Stimulated activated CD4-positive, alpha-beta T cell treated with anti-CD3 and anti-CD28 coated beads, Interleukin-1b, Interleukin-23, amount 100 ng/mL, for 1 hour (primary cell): Measurements from ENCODE around the gene TBC1D10B.
"Not testable (repeated sequence)": the region's sequence is repeated elsewhere in the genome, so short reads cannot be mapped to it uniquely, and the experiment has no call there.

Experiments used
- DNase-seq, 2 donors: peaks; one replicate each; pipeline ENCODE4 v3.0.0-alpha.2; 2020; ENCODE audit warnings: low read depth in 2 of 2

TBC1D10B gene

DNA sequence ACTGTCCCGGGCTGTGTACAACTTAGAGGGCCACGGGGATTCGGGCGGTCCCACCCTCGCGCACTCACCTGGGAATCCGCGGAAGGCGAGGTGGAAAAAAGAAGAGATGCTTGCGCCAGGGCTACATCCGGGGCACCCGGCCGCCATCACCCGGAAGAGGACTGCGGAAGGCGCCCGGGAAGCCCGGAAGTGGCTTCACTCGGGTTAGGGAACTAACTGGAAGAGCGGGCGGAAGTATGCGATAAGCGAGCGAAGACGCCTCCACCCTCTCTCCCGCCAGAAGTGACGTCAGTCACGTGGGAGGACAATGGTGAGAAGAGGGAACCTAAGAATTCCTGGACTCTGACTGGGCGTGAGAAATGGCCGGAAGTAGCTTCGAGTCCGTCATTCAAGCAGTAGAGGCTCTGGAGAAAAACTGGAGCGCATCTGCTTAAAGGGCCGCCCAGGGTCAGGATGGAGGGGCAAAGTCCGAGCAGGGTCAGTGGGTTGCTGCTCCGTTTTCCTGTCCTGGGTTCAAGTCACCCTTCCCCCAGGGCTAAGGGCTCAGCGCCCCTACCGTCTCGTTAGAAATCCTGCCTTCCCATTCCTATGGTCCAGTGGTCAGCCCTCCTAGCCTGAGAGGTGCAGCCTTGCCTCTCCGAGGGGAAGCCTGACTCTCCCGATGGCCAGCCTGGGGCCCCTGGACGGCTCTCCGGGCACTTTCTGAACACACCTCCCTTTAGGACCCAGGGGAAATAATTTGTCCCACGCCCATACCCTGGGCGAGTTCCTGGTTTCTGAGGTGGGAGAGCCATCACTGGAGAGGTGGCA is 14.9 kb downstream of the TBC1D10B start, which contains the start of gene CD2BP2:
Gene CD2BP2, minus strand, starts transcription at position 165 of the 810 bp plus-strand sequence. CDS start 627 bp downstream, outside the sequence.
- DNase-seq, result peak; percentile 66 to 70

DNA sequence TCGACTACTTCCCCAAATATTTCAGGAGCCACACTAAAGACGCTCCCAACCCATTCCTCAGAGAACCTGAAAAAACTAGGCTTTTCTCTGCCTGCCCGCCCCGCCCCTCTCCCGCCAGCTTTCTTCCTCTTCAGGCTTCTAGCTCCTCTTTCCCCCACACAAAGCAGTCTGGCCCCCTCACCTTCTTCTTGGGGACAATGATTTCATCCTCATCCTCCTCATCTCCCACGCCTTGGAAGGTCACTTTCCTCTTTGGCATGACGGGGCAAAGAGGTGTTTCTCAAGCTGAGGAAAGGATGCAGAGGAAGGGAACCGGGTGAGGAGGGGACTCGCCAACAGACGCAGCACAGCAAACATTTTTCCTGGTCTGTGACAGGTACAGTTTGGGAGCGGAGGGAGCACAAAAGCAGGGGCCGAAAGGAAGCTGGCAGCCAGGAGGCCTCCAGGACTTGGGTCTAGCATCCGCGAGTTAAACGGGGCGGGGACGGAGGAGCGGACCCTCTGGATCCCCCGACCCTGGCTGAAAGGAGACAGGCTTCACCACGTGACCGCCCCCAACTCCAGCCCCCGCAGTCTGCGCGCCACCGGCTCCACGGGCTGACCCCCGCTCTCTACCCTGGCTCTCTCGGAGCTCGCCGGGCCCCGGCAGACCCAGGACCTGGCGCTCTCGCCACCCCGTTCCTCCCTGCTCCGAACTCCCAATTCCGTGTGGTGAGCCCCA is 15.7 kb downstream of the TBC1D10B start:
- DNase-seq, result no peak

DNA sequence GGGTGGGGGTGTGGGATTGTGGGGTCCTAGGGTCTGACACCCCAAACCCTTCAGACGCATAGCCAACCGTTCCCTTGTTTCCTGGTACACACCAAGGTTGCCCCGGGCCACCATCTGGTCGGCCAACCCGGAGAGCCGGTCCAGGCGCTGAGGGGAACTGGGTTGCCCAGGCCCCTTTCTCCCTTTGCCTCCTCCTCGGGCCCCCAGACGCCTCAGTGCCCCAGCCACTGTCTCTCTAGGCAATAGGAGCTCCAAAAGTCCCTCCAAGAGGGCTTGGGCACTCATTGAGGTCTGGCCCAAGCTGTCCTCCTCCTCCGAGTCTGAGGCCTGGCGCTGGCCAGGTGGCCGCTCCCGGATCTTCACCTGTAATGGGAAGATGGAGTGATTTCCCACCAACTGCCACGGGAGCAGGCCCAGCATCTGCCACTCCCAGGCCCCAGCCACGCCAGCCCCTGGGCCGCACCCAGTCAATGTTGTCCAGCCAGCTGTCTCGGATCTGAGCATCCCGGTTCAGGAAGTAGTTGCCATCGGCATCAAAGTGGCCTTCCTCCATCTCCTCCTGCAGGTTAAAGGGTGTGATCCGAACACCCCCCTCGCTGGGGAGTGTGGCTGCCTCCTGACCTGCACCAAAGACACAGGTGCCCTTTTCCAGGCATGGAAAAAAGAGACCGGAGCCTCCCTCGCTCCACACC is 16.7 kb downstream of the TBC1D10B start:
- DNase-seq, result no peak

DNA sequence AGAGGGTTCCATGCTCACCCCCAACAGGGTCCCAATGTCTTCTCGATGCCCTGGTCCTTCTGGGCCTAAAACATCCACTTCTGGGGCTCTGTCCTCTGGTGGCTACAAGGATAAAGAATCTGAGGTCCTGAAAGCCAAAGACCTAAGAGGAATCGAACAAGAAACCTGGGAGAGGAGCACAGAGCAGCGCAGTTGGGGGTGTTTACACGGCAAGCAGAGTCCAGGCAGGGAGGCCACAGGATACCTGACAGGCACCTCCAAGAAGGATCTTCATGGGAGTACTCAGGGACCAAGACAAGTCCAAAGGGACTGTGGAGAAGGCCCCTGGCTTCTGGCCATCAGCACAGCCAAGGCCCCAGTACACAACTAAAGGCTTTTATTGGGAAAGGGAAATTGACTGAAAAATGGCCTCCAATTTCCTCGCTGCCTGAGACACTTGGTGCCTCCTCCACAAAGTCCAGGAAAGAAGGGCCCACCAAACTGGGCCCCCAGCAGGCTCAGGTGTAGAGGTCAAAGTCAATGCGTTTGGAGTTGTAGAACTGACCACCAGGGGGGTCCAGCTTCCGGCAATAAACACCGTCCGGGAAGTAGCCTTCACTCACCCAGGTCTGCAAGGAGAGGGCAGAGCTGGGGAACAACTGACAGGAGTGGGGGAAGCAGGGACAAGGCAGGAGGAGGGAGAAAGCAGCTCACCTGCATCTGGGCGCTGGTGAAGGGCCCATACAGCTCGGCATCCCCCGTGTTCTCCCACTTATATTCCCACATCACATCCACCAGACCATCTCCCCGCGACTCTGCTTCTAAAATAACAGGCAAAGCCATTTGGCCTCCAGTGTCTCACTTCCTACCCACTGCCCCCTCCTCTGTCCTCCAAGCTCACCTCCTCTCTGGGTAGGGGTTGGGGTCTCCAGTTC is 17.5 kb downstream of the TBC1D10B start:
- DNase-seq, result no peak

DNA sequence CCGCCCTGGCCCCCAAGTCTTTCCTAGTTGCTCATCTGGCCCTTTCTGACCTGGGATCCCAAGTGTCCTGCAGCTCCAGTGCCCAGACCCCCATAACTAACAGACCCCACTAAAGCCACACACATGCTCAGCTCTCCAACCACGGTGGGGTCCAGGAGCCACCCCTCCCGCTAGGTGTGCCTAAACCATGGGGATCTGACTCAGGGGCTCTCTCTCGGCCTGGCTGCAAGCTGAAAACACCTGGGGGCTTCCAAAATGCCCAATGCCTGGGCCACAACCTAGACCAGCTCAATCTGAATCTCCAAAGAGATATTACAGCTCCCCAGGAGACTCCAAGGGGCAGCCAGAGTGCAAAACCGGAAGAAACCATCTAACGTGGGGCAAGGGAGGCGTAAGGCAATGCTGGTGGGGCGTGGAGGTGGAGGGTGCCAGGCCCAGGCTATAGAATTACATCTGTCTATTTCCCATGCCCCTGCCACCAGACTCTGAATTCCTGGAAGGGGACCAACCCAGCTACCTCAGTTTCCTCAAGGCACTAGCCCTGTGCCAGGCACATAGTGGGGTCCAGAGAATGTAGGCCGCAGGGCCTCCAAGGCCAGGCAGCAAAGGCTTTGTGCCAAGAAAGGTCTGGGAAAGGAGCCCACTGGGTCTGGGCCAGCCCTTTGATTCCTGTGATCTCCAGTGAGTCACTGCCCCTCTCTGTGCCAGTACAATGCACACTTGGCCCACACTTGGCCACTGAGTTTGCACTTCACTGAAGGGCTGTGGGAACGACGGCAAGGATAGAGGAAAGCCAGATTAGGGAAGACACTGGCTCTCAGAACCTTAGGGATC is 18.5 kb downstream of the TBC1D10B start:
- DNase-seq, result no peak

DNA sequence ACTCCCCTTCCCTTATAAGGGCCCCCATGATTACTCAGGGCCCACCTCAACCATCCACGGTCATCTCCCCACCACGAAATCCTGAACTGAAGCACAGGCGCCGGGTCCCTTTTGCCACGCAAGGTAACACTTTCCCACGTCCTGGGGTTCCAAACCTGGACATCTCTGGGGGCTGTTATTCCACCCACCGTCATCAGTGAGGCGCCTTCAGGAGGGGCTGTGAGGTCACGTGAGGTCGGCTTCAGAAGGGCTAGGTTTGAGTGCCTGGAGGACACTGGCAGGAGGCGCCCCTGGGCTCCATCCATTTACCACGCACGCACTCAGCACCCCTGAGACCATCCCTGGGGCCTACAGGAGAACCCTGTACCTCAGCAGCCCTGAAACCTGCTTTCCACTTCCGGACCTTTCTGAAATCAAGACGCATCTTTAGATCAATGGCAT is 19.3 kb downstream of the TBC1D10B start:
- DNase-seq, result no peak

DNA sequence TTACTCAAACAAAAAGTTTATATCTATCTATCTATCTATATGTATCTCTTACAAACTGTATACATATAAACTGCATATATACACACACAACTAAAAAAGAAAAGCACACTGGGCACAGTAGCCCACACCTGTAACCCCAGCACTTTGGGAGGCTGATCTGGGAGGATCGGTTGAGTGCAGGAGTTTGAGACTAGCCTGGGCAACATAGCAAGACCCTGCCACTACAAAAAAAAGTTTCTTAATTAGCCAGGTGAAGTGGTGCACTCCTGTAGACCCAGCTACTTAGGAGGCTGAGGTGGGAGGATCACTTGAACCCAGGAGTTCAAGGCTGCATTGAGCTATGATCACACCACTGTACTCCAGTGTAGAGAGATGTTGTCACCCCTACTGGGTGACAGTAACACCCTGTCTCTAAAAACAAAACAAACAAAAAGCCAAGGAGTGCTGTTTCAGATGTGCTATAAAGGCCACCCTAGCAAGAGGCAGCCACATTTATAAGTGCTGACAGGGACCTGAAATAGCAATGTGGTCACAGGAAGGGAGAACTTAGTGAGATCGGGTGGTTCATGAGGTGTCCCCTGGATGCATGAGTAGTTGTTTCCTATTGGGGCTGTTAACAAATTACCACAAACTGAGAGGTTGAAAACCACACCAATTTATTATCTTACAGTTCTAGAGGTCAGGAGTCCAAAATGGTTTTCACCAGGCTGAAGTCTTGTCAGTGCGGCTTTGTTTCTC is 20.0 kb downstream of the TBC1D10B start:
- DNase-seq, result no peak

DNA sequence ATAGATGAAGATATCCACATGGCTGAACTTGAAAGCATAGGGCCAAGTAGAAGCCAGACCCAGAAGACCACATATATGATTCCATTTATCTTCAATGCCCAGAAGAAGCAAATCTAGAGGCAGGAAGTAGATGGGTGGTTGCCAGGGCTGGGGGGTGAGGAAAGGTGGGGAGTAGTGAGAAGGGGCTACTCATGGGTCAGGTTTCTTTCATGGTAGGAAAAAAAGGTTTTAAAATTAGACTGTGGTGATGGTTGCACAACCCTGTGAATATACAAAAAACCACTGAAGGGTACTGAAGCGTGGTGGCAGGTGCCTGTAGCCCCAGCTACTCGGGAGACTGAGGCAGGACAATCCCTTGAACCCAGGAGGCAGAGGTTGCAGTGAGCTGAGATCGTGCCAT is 20.6 kb downstream of the TBC1D10B start:
- DNase-seq, result no peak

DNA sequence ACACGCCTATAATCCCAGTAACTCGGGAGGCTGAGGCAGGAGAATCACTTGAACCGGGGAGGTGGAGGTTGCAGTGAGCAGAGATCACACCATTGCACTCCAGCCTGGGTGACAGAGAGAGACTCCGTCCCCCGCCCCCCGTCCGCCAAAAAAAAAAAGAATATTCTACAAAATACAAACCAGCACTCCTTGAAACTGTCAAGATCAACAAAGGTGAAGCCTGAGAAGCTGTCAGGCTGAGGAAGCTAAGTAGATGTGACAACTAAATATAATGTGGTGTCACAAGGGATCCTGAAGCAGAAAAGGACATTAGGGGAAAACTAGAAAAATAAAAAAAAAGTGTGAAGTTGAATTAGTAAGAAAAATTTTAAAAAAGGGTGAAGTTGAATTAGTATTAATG is 21.4 kb downstream of the TBC1D10B start:
- DNase-seq, result no peak

DNA sequence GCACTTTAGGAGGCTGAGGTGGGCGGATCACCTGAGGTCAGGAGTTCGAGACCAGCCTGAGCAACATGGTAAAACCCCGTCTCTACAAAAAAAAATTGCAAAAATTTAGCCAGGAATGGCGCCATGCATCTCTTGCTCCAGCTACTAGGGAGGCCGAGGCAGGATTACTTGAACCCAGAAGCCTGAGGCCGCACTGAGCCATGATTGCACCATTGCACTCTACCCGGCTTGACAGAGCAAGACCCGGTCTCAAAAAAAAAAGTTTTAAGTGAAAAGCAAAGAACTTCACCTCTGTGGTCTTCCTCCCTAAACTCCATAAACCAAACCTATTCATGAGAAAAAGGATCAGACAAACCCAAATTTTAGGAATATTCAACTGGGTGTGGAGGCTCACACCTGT is 22.2 kb downstream of the TBC1D10B start:
- no peak for DNase-seq

DNA sequence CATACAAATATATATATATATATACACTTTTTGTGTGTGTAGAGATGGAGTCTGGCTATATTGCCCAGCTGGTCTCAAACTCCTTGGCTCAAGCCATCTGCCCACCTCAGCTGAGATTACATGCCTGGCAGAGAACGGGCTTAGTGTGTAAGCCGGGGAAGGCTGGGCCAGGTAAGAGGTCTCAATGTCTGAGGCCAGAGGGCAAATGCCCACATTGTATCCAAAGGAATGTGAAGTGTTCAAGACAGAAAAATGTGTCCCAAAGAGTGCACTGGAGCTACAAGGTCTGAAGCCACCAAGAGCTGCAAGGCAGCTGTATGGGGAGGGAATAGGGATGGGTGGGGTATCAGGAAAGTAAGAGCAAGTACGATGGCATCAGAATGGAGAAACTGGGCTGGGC is 24.0 kb downstream of the TBC1D10B start:
- no peak for DNase-seq

DNA sequence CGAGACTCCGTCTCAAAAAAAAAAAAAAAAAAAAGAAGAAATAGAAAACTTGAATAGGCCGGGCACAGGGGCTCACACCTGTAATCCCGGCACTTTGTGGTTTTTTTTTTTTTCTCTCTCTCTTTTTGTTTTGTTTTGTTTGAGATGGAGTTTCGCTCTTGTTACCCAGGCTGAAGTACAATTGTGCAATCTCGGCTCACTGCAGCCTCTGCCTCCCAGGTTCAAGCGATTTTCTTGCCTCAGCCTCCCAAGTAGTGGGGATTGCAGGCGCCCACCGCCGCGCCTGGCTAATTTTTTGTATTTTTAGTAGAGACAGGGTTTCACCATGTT is 26.8 kb downstream of the TBC1D10B start:
- DNase-seq, result not testable (repeated sequence)

DNA sequence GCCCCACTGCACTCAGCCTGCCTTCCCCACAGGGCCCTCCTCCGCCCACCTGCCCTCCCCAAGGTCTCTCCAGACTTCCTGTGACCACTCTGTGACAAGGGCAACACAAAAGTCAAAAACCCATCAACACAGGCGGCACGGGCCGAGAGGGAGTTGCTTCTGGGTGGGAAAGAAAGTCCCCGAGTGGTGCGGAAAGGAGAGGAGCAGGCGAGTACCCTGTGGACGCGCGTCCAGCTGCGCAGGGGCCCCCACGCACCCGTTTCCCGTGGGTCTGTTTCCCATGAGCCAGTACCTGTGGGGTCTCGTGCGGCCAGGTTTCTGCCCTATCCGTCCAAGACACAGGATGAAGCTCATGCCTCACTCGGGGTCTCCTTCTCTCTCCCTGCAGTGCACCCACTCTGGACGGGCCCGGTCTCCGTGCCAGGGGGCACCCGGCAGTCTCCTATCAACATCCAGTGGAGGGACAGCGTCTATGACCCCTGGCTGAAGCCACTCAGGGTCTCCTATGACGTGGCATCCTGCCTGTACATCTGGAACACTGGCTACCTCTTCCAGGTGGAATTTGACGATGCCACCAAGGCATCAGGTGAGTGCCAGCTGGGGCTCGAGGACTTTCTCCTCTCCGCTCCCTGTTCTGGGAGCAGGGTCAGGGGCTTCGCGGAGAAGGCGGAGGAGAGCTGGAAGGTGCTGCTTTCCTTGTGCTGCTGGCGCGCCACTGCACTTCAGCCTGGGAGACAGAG is 27.4 kb downstream of the TBC1D10B start:
- DNase-seq, result no peak

DNA sequence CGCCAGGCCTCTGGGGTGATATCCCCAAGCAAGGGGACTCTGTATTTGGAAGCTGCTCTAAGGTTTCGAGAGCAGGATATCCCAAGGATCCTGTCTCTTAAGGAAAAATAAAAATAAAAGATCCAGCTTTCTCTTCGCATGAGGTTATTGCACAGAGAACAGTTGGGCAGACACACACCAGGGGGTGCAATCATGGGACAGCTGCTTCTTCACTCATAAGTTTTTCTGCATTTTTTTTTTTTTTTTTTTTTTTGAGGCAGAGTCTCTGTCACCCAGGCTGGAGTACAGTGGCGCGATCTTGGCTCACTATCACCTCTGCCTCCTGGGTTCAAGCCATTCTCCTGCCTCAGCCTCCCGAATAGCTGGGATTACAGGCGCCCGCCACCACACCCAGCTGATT is 28.3 kb downstream of the TBC1D10B start:
- not testable (repeated sequence) for DNase-seq

DNA sequence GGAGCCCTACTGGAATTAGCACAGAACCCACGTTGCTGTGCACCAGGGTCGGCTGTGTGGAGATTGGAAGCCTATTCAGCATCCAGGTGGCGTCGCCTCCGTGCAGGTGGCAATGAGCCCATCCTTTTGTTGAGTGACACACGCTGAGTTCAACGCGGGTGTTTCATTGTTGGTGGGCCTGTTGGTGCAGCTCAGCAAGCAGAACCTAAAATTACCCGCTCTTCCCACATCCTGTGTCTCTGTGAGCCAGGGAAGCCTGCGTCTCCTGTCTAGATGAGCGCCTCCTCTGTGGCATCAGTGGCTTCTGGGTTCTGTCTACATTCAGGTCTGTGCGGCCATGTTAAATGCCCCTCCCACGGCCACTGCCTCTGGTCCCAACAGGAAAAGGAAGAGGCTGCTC is 29.7 kb downstream of the TBC1D10B start:
- no peak for DNase-seq

DNA sequence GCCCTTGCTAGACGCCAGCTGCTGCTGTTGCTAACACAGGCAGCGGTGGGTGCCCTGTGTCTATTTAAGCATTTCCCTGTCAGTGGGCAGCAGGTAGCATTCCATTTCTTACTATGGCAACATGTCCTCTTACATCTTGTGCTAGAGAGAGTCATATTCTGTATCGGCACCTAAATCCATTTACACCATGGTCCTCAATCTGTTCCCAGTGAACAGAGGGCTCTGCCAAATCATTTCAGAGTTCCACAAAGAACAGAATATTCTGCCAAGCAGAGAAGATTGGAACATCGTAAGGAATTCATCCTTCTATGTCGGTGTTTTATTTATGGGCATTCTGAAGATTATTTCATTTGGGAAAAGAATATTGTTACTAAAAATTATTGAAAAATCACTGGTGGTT is 31.6 kb downstream of the TBC1D10B start:
- DNase-seq, result not testable (repeated sequence)

DNA sequence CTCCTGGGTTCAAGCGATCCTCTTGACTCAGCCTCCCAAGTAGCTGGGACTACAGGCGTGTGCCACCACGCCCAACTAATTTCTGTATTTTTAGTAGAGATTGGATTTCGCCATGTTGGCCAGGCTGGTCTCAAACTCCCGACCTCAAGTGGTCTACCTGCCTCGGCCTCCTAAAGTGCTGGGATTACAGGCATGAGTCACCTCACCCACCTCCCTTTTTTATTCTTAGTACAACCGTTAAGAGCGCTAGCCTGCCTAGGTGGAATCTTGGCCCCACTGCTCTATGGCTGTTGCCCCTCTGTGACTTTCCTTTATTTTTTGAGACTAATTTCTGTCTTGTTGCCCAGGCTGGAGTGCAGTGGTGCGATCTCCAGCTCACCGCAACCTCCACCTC is 32.3 kb downstream of the TBC1D10B start:
- not testable (repeated sequence) for DNase-seq

DNA sequence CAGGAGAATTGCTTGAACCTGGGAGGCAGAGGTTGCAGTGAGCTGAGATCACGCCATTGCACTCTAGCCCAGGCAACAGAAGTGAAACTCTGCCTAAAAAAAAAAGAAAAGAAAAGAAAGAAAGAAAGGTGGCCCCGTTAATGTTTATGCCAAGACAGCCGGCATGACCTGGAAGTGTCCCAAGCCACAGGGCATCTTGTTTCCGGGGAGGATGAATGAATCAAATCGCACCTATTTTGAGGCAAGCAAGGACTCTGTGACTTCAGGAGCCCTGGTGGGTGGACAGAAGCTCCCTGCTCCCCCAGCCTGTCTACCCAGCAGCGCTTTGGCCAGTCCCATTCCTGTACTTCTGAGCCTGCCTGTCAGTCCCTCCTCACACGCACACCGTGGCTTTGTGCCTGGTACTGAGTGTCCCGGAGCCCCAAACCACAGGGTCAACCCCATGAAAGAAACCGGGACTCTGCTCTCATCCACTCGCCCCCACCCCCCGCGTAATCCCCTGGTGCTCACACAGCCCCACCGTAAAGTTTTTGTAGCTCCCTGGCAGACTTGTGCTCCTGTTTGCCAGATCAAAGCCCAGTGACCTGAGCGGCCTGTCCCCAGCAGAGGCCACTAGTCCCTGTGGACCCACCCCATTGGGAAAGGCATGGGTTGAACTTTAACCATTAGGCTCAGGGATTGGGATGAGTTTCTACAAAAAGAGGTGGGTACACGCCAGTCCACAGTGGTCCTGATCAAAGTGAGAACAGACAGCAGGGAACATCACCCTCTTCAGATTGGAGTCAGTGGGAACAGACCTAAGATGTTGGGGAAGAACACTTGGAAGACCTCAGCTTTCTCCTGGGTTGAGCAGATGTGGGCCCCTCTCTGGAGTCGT is 34.5 kb downstream of the TBC1D10B start:
- no peak for DNase-seq
